Natural killer cell (primary cell): Measurements from ENCODE around the gene GRM4. TPM values are rescaled to one million over a fixed set of nuclear protein-coding genes. Genes with fewer than 3 reads are reported as not detected.

ENCODE experiments used
- ATAC-seq, 3 donors: fragments of 150-1000 bp in 2 of 3; fragments of 200-7000 bp in 1 of 3; cut with Tn5 transposase; 1 replicate in 1 of 3; 2 replicates in 2 of 3; pipeline ENCODE4 v1.10.0; 2021; ENCODE audit warnings: mild to moderate bottlenecking in 2 of 3, moderate library complexity in 2 of 3
- DNase-seq, 2 donors: peaks; one replicate each; pipeline versions ENCODE4 v3.0.0 to v3.0.0-alpha.2; 2013 to 2021; ENCODE audit warnings: mixed read lengths in 1 of 2
- H3K27ac ChIP-seq: one replicate; pipeline ENCODE4 v1.5.1; 2013; ENCODE audit warnings: mild to moderate bottlenecking, low read length
- H3K27me3 ChIP-seq: one replicate; pipeline ENCODE4 v1.6.1; 2013; ENCODE audit warnings: low read length; ENCODE audit not compliant: control insufficient read depth, insufficient read depth
- H3K36me3 ChIP-seq: one replicate; pipeline ENCODE4 v1.6.1; 2013; ENCODE audit warnings: low read length; ENCODE audit not compliant: control insufficient read depth, insufficient read depth
- H3K4me1 ChIP-seq: one replicate; pipeline ENCODE4 v1.6.1; 2013; ENCODE audit warnings: low read length; ENCODE audit not compliant: control insufficient read depth, insufficient read depth
- H3K4me3 ChIP-seq: one replicate; pipeline ENCODE4 v1.5.1; 2013; ENCODE audit warnings: low read length
- H3K9me3 ChIP-seq: one replicate; pipeline ENCODE4 v1.6.1; 2013; ENCODE audit warnings: low read length; ENCODE audit not compliant: control insufficient read depth, insufficient read depth
- H3K27ac Mint-ChIP-seq, 2 donors: one replicate each; pipeline ENCODE4 v1.8.0; 2022; ENCODE audit warnings: mild to moderate bottlenecking in 2 of 2, mixed read lengths in 2 of 2, moderate library complexity in 1 of 2
- H3K27me3 Mint-ChIP-seq, 2 donors: one replicate each; pipeline ENCODE4 v1.8.0; 2022; ENCODE audit warnings: low read depth in 2 of 2, mixed read lengths in 2 of 2
- H3K36me3 Mint-ChIP-seq: one replicate; pipeline ENCODE4 v1.8.0; 2022; ENCODE audit warnings: mixed read lengths
- H3K4me1 Mint-ChIP-seq, 2 donors: one replicate each; pipeline ENCODE4 v1.8.0; 2022; ENCODE audit warnings: mixed read lengths in 2 of 2
- H3K4me3 Mint-ChIP-seq: one replicate; pipeline ENCODE4 v1.8.0; 2022; ENCODE audit warnings: mild to moderate bottlenecking, moderate library complexity, mixed read lengths
- H3K9me3 Mint-ChIP-seq, 2 donors: one replicate each; pipeline ENCODE4 v1.8.0; 2022; ENCODE audit warnings: mixed read lengths in 2 of 2
- WGBS: methylation state at CpG from one replicate; pipeline ENCODE4 v1.1.7; 2013; ENCODE audit warnings: missing lambda C conversion rate; ENCODE audit not compliant: insufficient coverage; 5-methylcytosine and 5-hydroxymethylcytosine counted together
- intact Hi-C: fragments of 100-400 bp; cut with micrococcal nuclease; formaldehyde crosslinking; loops from one replicate; pipeline ENCODE4 v1.14.2; 2022
- total RNA-seq, 4 donors: library from RNA; stranded (reverse); fragments of 120-200 nt in 1 of 4; gene quantifications; one replicate each; pipeline versions ENCODE4 v1.2.3 to v1.2.4, GENCODE V29; 2013 to 2022
- TF ChIP-seq, protein P1 (sequence below): fragments of 200-600 bp; IDR thresholded peaks from one replicate; pipeline ENCODE4 v1.8.0; 2022; ENCODE audit warnings: antibody characterized with exemption

GRM4 gene
- total RNA-seq, 3 donors from 2014 or later (not counting 1 experiment from before 2014, with no cell fraction given) = not detected

DNA sequence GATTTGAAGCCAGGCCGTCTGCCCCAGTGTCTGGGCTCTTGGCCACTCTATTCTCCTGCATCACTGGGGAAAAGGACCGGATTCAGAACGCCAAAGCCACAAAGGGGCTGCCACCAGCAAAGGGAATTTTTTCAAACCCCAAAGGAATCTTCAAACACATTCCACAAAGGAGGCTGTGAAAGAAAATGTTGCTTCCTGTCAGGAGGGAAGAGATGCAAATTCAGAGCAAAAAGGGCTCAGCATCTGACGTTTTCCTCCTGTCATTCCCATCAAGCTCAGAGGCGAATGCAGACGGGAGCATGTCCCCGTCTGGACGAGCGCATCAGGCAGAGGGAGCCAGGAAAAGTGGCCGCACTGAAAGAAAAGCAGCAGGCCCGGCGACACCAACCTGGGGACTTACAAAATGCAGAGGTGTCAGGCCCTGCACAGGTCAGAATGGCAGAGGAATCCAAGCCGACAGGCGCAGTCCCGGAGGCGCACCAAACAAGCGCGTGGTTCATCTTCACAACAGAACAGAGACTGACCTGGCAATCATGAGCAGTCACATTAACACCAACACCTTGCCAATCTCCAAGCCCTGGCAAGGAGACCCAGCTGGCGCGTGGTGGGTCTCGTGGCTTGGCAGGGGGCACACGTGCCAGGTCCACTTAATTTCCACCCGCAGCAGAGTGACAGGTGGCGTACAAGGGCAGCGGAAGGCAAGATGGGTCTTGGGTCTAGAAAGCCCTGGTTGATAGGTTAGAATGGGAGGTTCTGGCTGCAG lies 62.8 kb downstream of the GRM4 start:
- no peaks in the 10 kb centered on the region for H3K9me3 Mint-ChIP-seq
- H3K4me3 Mint-ChIP-seq = no peak overlapping the region
- Histone ChIP-seq H3K27me3 (no peaks in the 10 kb centered on the region), H3K4me1 (peaks cover 7% of the 10 kb centered on the region), H3K4me3 (no peak overlapping the region), H3K36me3 (no peaks in the 10 kb centered on the region), H3K27ac (no peak overlapping the region), H3K9me3 (no peaks in the 10 kb centered on the region)
- H3K27ac Mint-ChIP-seq = no peak overlapping the region
- peaks cover 0 to 3% of the 10 kb centered on the region in 2 donors for H3K27me3 Mint-ChIP-seq
- TF ChIP-seq, protein P1, sequence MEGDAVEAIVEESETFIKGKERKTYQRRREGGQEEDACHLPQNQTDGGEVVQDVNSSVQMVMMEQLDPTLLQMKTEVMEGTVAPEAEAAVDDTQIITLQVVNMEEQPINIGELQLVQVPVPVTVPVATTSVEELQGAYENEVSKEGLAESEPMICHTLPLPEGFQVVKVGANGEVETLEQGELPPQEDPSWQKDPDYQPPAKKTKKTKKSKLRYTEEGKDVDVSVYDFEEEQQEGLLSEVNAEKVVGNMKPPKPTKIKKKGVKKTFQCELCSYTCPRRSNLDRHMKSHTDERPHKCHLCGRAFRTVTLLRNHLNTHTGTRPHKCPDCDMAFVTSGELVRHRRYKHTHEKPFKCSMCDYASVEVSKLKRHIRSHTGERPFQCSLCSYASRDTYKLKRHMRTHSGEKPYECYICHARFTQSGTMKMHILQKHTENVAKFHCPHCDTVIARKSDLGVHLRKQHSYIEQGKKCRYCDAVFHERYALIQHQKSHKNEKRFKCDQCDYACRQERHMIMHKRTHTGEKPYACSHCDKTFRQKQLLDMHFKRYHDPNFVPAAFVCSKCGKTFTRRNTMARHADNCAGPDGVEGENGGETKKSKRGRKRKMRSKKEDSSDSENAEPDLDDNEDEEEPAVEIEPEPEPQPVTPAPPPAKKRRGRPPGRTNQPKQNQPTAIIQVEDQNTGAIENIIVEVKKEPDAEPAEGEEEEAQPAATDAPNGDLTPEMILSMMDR = no peak
- no peaks in the 10 kb centered on the region for H3K4me1 Mint-ChIP-seq
- no peak for DNase-seq
- intact Hi-C loops = no loop called here
- no peaks in the 10 kb centered on the region for H3K36me3 Mint-ChIP-seq
- no peak for ATAC-seq
- 85% methylated on average over 25 of the region's 25 CpGs for WGBS

DNA sequence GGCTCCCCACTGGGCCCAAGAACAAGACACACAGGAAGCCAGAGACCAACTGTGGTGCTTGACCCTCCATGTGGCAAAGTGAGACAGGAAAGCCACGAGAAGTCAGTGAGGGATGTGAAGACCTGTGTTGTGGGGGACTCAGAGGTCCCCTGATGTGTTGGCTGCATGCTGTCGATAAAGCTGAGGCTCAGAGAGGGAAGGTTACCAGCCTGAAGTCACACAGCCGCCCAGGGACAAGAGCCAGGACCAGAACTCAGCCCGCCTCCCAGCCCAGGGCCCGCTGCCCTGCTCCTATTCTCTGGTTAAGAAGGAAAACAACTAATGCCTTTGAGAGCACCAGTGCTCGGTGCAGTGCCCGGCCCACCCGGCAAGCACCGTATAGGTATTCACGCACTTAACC lies 63.5 kb downstream of the GRM4 start:
- WGBS = 76% methylated on average over 10 of the region's 10 CpGs
- no peaks in the 10 kb centered on the region for H3K36me3 Mint-ChIP-seq
- TF ChIP-seq, protein P1 = no peak
- Histone ChIP-seq H3K36me3 (no peaks in the 10 kb centered on the region), H3K27ac (no peak overlapping the region), H3K27me3 (no peaks in the 10 kb centered on the region), H3K4me1 (peaks cover 7% of the 10 kb centered on the region), H3K9me3 (no peaks in the 10 kb centered on the region), H3K4me3 (no peak overlapping the region)
- no peaks in the 10 kb centered on the region for H3K9me3 Mint-ChIP-seq
- H3K27me3 Mint-ChIP-seq = peaks cover 0 to 3% of the 10 kb centered on the region in 2 donors
- no peak overlapping the region for H3K27ac Mint-ChIP-seq
- DNase-seq (no peak), ATAC-seq (no peak)
- H3K4me1 Mint-ChIP-seq = no peaks in the 10 kb centered on the region
- intact Hi-C loops = no loop called here
- H3K4me3 Mint-ChIP-seq = no peak overlapping the region

GRCh38 chr6:34080357-34080756 lies 65.5 kb downstream of the GRM4 start:
- Histone ChIP-seq H3K27me3 (no peaks in the 10 kb centered on the region), H3K4me1 (peaks cover 7% of the 10 kb centered on the region), H3K4me3 (no peak overlapping the region), H3K36me3 (no peaks in the 10 kb centered on the region), H3K9me3 (no peaks in the 10 kb centered on the region), H3K27ac (no peak overlapping the region)
- ATAC-seq = no peak
- WGBS = 95% methylated on average over 3 of the region's 5 CpGs
- Mint-ChIP-seq H3K9me3 (no peaks in the 10 kb centered on the region), H3K4me1 (no peaks in the 10 kb centered on the region), H3K27ac (no peak overlapping the region), H3K4me3 (no peak overlapping the region), H3K36me3 (no peaks in the 10 kb centered on the region), H3K27me3 (peaks cover 0 to 3% of the 10 kb centered on the region in 2 donors)
- TF ChIP-seq, protein P1 = no peak
- DNase-seq = no peak
- intact Hi-C loops = no loop called here

DNA sequence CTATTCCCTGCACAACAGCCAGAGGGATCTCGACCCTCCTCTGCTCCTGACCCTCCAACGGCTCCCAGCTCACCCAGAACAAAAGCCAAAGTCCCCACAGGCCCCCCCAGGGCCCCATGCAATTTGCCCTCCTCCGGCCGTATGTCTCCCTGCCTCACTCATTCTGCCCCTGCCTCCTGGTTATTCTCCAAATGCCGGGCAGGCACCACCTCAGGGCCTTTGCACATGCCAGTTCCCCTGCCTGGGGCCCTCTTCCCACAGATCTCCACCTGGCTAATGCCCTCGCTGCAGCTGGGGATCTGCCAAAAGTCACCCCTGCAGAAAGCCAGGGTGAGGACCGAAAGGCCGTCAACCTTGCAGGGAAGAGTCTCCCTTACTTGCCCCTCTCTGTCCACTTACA lies 66.0 kb downstream of the GRM4 start:
- Mint-ChIP-seq H3K9me3 (no peaks in the 10 kb centered on the region), H3K36me3 (no peaks in the 10 kb centered on the region), H3K4me1 (no peaks in the 10 kb centered on the region), H3K27ac (no peak overlapping the region), H3K4me3 (no peak overlapping the region), H3K27me3 (peaks cover 0 to 3% of the 10 kb centered on the region in 2 donors)
- peaks cover 7% of the 10 kb centered on the region for H3K4me1 ChIP-seq
- H3K9me3 ChIP-seq = no peaks in the 10 kb centered on the region
- DNase-seq = no peak
- H3K27ac ChIP-seq = no peak overlapping the region
- intact Hi-C loops = no loop called here
- H3K36me3 ChIP-seq = no peaks in the 10 kb centered on the region
- H3K27me3 ChIP-seq = no peaks in the 10 kb centered on the region
- TF ChIP-seq, protein P1 = no peak
- 82% methylated on average over 8 of the region's 8 CpGs for WGBS
- no peak for ATAC-seq
- H3K4me3 ChIP-seq = no peak overlapping the region
